PC-3 (cell line): Measurements from ENCODE around the gene PRLH. TPM values are rescaled to one million over a fixed set of nuclear protein-coding genes. Genes with fewer than 3 reads are reported as not detected.
A peak's percentile ranks its signal among the peaks of the same experiment; 100 is the strongest.

Experiments used
- ATAC-seq: fragments of 200-7000 bp; cut with Tn5 transposase; 2 replicates; pipeline ENCODE4 v1.9.1; 2020; ENCODE audit warnings: mild to moderate bottlenecking, moderate library complexity
- BruUV-seq: library from RNA; stranded (reverse); fragments of 400-500 nt; replicated peaks from 2 replicates; lab custom pipeline; 2021; lab: Mats Ljungman, UMichigan
- CTCF ChIA-PET: fragments of 300-600 bp; sonication (Branson Sonifier 250); formaldehyde crosslinking; loops from one replicate; lab custom pipeline; 2022; ENCODE audit warnings: antibody characterized with exemption; lab: Charles Lee
- POLR2A ChIA-PET: fragments of 300-600 bp; sonication (Branson Sonifier 250); formaldehyde crosslinking; loops from one replicate; lab custom pipeline; 2022; ENCODE audit warnings: antibody characterized with exemption; ENCODE audit not compliant: unreplicated experiment; lab: Charles Lee
- DNase-seq: peaks from one replicate; pipeline ENCODE4 v3.0.0-alpha.2; 2015
- H2AFZ ChIP-seq: fragments of 300-600 bp; sonication (generic); 2 replicates; pipeline ENCODE4 v1.6.0; 2016; ENCODE audit warnings: antibody characterized with exemption, low read length
- H3F3A ChIP-seq: fragments of 300-600 bp; sonication (generic); one replicate; pipeline ENCODE4 v1.6.0; 2017; ENCODE audit warnings: antibody characterized with exemption, low read length, control low read depth, mild to moderate bottlenecking; ENCODE audit not compliant: unreplicated experiment
- H3K27ac ChIP-seq: fragments of 300-600 bp; sonication (generic); 2 replicates; pipeline ENCODE4 v1.5.1; 2016; ENCODE audit warnings: mild to moderate bottlenecking, low read length
- H3K27me3 ChIP-seq: fragments of 300-600 bp; sonication (generic); 2 replicates; pipeline ENCODE4 v1.6.1; 2016; ENCODE audit warnings: low read length, mixed read lengths
- H3K36me3 ChIP-seq: fragments of 300-600 bp; sonication (generic); 2 replicates; pipeline ENCODE4 v1.6.1; 2016; ENCODE audit warnings: low read depth, mixed run types, low read length, mixed read lengths
- H3K4me1 ChIP-seq: fragments of 300-600 bp; sonication (generic); 2 replicates; pipeline ENCODE4 v1.5.1; 2016; ENCODE audit warnings: low read length; ENCODE audit not compliant: insufficient read depth
- H3K4me2 ChIP-seq: fragments of 300-600 bp; sonication (generic); 2 replicates; pipeline ENCODE4 v1.6.0; 2016; ENCODE audit warnings: low read length
- H3K4me3 ChIP-seq: fragments of 300-600 bp; sonication (generic); 2 replicates; pipeline ENCODE4 v1.5.1; 2016; ENCODE audit warnings: mild to moderate bottlenecking, low read length, mixed read lengths
- H3K79me2 ChIP-seq: fragments of 300-600 bp; sonication (generic); 2 replicates; pipeline ENCODE4 v1.6.1; 2017; ENCODE audit warnings: low read length, mixed read lengths
- H3K9ac ChIP-seq: fragments of 300-600 bp; sonication (generic); 2 replicates; pipeline ENCODE4 v1.6.0; 2016; ENCODE audit warnings: mild to moderate bottlenecking, low read length
- H3K9me2 ChIP-seq: fragments of 300-600 bp; sonication (generic); replicated peaks from 2 replicates; pipeline ENCODE4 v1.6.1; 2016; ENCODE audit warnings: mixed run types, low read length, mixed read lengths
- H3K9me3 ChIP-seq: fragments of 300-600 bp; sonication (generic); 2 replicates; pipeline ENCODE4 v1.6.1; 2016; ENCODE audit warnings: low read length, mixed read lengths
- H4K20me1 ChIP-seq: fragments of 300-600 bp; sonication (generic); 2 replicates; pipeline ENCODE4 v1.6.1; 2016; ENCODE audit warnings: low read length, mixed read lengths
- CTCF ChIP-seq: fragments of 300-600 bp; sonication (generic); conservative IDR thresholded peaks from 2 replicates; pipeline ENCODE4 v1.5.1; 2017; ENCODE audit warnings: antibody characterized with exemption, low read depth, mild to moderate bottlenecking, low read length
- EZH2 ChIP-seq: fragments of 300-600 bp; sonication (generic); IDR thresholded peaks from one replicate; pipeline ENCODE4 v1.6.1; 2017; ENCODE audit warnings: antibody characterized with exemption, mild to moderate bottlenecking, low read length; ENCODE audit not compliant: unreplicated experiment
- EZH2phosphoT487 ChIP-seq: fragments of 300-600 bp; sonication (generic); IDR thresholded peaks from 2 replicates; pipeline ENCODE4 v1.6.1; 2018; ENCODE audit warnings: mild to moderate bottlenecking, antibody characterized with exemption, low read length, borderline replicate concordance
- intact Hi-C: fragments of 100-400 bp; cut with micrococcal nuclease; formaldehyde crosslinking; loops from 2 replicates; pipeline ENCODE4 v1.9.0; 2023
- total RNA-seq: library from RNA; depleted of rRNA; stranded (reverse); fragments of >200 nt; gene quantifications from 2 replicates; pipeline ENCODE4 v1.2.3, GENCODE V29; 2014

PRLH gene
- total RNA-seq, 1 experiment from 2014 or later, result not detected

- no TSS peak for BruUV-seq
- no peak for ATAC-seq
- ChIA-PET POLR2A (no interaction called here), CTCF (interaction anchor here (0.6 to 0.9 kb wide), 2 partner anchors 10 to 453 kb away, joined by 3 to 4 read pairs; no protein-coding TSS in a partner anchor)
- H3K4me1 ChIP-seq, result no peaks in the 10 kb centered on the region
- H3K9me3 ChIP-seq, result no peaks in the 10 kb centered on the region
- no peak overlapping the region for H2AFZ ChIP-seq
- H4K20me1 ChIP-seq, result no peaks in the 10 kb centered on the region
- no peak overlapping the region for H3K4me2 ChIP-seq
- no peaks in the 10 kb centered on the region; the same call in 1 of the 2 replicates for H3K36me3 ChIP-seq
- no peaks in the 10 kb centered on the region for H3F3A ChIP-seq
- TF ChIP-seq EZH2phosphoT487, result no peak
- 0 out of 2 replicates have a peak, but pooled peaks cover 2% of the 10 kb centered on the region for H3K79me2 ChIP-seq
- no peak overlapping the region for H3K4me3 ChIP-seq
- no peak overlapping the region for H3K27ac ChIP-seq
- intact Hi-C loops, result no loop called here
- no peak for DNase-seq
- H3K9me2 ChIP-seq, result no peaks in the 10 kb centered on the region
- H3K9ac ChIP-seq, result no peak overlapping the region
- no peaks in the 10 kb centered on the region for H3K27me3 ChIP-seq
Measured at GRCh38 chr2:237581326-237581725, 15.0 kb downstream of the PRLH start.

DNA sequence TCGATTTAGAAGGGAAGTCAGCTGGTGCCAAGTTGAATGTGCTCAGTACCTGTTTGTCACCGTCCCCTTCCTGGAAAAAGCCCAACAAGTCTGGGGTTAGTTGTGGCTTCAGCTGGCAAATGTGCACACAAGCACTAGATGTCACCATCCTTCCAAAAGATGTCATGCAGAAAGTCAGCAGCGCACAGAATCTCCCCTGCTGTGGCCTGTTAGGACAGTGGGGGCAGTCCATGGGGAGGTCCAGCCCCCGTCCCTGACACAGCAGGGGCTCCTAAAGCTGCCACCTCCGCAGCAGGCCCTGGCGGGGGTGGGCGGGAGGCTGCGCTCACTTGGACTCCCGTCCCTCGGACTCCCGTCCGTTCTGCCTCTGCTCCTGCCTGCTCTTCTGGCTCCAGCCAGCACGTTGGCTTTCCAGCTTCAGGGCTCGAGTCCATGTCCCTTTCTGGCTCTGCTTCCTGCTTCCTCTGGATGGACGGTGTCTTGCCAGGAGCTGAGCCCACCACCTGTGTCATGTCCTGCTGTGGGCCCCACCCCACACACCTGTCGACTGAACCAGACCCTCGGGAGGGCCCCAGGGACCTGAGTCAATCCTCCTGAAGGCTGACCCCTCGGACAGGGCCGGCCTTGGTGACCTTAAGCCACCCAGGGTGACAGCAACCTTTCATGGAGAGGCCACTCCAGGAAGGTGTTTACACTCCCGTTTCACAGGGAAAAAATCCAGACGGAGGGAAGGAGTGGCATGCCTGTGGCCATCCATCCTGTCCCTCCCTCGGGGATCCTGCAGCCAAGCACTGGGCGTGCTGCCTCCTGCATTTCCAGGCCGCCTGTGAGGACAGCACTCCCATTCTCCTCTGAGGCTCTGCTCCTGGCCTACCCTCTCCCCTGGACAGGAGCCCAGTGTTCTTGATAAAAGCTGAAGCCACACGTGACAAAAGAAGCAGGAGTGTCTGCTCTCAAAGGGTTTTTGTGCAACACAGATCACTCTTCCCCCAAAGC lies 15.7 kb downstream of the PRLH start:
- Histone ChIP-seq H2AFZ (no peak overlapping the region), H3K4me3 (no peak overlapping the region), H3K36me3 (no peaks in the 10 kb centered on the region; the same call in 1 of the 2 replicates), H3K79me2 (peaks cover 9% of the 10 kb centered on the region), H3K4me1 (no peaks in the 10 kb centered on the region), H3K9me3 (no peaks in the 10 kb centered on the region), H3K9ac (no peak overlapping the region), H3K27ac (no peak overlapping the region), H3K27me3 (no peaks in the 10 kb centered on the region), H3K9me2 (no peaks in the 10 kb centered on the region), H3F3A (no peaks in the 10 kb centered on the region), H4K20me1 (no peaks in the 10 kb centered on the region), H3K4me2 (no peak overlapping the region)
- CTCF ChIA-PET, result interaction anchor here (0.6 to 0.9 kb wide), 2 partner anchors 10 to 454 kb away, joined by 3 to 4 read pairs; no protein-coding TSS in a partner anchor
- POLR2A ChIA-PET, result no interaction called here
- TF ChIP-seq EZH2 (no peak), EZH2phosphoT487 (no peak), CTCF (no peak)
- DNase-seq (no peak), ATAC-seq (peak; percentile 58)
- no TSS peak for BruUV-seq
- intact Hi-C loops, result no loop called here

- ATAC-seq (no peak), DNase-seq (no peak)
- ChIA-PET POLR2A (no interaction called here), CTCF (no interaction called here)
- Histone ChIP-seq H3K79me2 (peaks cover 25% of the 10 kb centered on the region), H2AFZ (no peak overlapping the region), H3K36me3 (no peaks in the 10 kb centered on the region; the same call in 1 of the 2 replicates), H4K20me1 (0 out of 2 replicates have a peak, but pooled peaks cover 5% of the 10 kb centered on the region), H3F3A (no peaks in the 10 kb centered on the region), H3K4me3 (no peak overlapping the region), H3K27ac (no peak overlapping the region), H3K9me2 (no peaks in the 10 kb centered on the region), H3K9me3 (no peaks in the 10 kb centered on the region), H3K4me2 (no peak overlapping the region), H3K4me1 (peaks cover 5% of the 10 kb centered on the region; the same call in 1 of the 2 replicates), H3K27me3 (no peaks in the 10 kb centered on the region), H3K9ac (no peak overlapping the region)
- intact Hi-C loops, result no loop called here
- no TSS peak for BruUV-seq
- TF ChIP-seq EZH2 (no peak), EZH2phosphoT487 (no peak), CTCF (no peak)
Measured at GRCh38 chr2:237583385-237584295, 17.3 kb downstream of the PRLH start.
